NCI-H146 (cell line): Measurements from ENCODE around the gene FAAH.

Experiments
- DNase-seq: peaks from one replicate; lab custom pipeline; 2025; lab: John Stamatoyannopoulos, UW

The FAAH gene

GRCh38 chr1:46423574-46424240 is 29.6 kb downstream of the FAAH start:
- DNase-seq, result no peak

GRCh38 chr1:46424730-46425129 is 30.6 kb downstream of the FAAH start:
- DNase-seq, result no peak

- no peak for DNase-seq
These were observed 31.6 kb downstream of the FAAH start for GRCh38 chr1:46425726-46426125.

- DNase-seq, result no peak
These were observed 33.4 kb downstream of the FAAH start for GRCh38 chr1:46427541-46427940.

GRCh38 chr1:46429436-46429835 is 35.3 kb downstream of the FAAH start:
- no peak for DNase-seq

GRCh38 chr1:46431695-46432094 is 37.6 kb downstream of the FAAH start:
- no peak for DNase-seq

GRCh38 chr1:46432781-46433327 is 38.7 kb downstream of the FAAH start:
- DNase-seq, result no peak

GRCh38 chr1:46434358-46434757 is 40.2 kb downstream of the FAAH start:
- DNase-seq, result no peak

GRCh38 chr1:46436844-46437243 is 42.7 kb downstream of the FAAH start:
- no peak for DNase-seq

GRCh38 chr1:46437723-46438122 is 43.6 kb downstream of the FAAH start:
- no peak for DNase-seq

GRCh38 chr1:46438346-46438745 is 44.2 kb downstream of the FAAH start:
- DNase-seq, result no peak

GRCh38 chr1:46440478-46440877 is 46.4 kb downstream of the FAAH start:
- DNase-seq, result no peak

GRCh38 chr1:46442317-46443161 is 48.4 kb downstream of the FAAH start:
- peak; percentile 56 for DNase-seq

GRCh38 chr1:46444466-46444865 is 50.3 kb downstream of the FAAH start:
- DNase-seq, result no peak

- no peak for DNase-seq
These were observed 51.7 kb downstream of the FAAH start for GRCh38 chr1:46445773-46446256.

- peak; percentile 68 for DNase-seq
These were observed 52.8 kb downstream of the FAAH start for GRCh38 chr1:46446646-46447498.

GRCh38 chr1:46447499-46448108 is 53.5 kb downstream of the FAAH start:
- DNase-seq, result no peak

GRCh38 chr1:46448109-46448911 is 54.2 kb downstream of the FAAH start:
- DNase-seq, result peak; percentile 46

- no peak for DNase-seq
These were observed 55.4 kb downstream of the FAAH start for GRCh38 chr1:46449223-46450159.

GRCh38 chr1:46450160-46450517 is 56.0 kb downstream of the FAAH start:
- DNase-seq, result no peak
